Measurements from ENCODE around the gene SCAPER.

The SCAPER gene

DNA sequence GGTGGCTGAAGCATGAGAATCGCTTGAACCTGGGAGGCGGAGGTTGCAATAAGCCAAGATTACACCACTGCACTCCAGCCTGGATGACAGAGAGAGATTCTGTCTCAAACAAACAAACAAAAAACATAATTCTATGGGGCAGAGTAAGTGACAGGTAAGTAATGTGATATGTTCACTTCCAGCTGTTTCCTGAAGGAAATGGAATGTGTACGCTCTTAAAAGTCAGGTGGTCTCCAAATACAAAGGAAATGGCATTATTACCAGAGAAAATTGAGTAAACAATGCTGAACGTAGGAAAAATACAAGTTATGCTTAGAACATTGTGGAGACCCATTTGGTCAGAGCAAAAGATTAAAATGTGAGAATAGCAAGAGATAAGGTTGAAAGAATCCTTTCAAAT lies 278.5 kb downstream of the SCAPER start:
- DNase-seq (ENCODE audit: low read depth, low spot score) = no peak
- ChIA-PET CTCF (no interaction called here), POLR2A (no interaction called here)
- H3K4me3 ChIP-seq (ENCODE audit: low read depth, low read length) = no peak overlapping the region
- TF ChIP-seq, protein P1, sequence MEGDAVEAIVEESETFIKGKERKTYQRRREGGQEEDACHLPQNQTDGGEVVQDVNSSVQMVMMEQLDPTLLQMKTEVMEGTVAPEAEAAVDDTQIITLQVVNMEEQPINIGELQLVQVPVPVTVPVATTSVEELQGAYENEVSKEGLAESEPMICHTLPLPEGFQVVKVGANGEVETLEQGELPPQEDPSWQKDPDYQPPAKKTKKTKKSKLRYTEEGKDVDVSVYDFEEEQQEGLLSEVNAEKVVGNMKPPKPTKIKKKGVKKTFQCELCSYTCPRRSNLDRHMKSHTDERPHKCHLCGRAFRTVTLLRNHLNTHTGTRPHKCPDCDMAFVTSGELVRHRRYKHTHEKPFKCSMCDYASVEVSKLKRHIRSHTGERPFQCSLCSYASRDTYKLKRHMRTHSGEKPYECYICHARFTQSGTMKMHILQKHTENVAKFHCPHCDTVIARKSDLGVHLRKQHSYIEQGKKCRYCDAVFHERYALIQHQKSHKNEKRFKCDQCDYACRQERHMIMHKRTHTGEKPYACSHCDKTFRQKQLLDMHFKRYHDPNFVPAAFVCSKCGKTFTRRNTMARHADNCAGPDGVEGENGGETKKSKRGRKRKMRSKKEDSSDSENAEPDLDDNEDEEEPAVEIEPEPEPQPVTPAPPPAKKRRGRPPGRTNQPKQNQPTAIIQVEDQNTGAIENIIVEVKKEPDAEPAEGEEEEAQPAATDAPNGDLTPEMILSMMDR (IDR thresholded peaks at IDR 0.05; ENCODE audit: insufficient read depth, low read length, missing control alignments) = no peak

DNA sequence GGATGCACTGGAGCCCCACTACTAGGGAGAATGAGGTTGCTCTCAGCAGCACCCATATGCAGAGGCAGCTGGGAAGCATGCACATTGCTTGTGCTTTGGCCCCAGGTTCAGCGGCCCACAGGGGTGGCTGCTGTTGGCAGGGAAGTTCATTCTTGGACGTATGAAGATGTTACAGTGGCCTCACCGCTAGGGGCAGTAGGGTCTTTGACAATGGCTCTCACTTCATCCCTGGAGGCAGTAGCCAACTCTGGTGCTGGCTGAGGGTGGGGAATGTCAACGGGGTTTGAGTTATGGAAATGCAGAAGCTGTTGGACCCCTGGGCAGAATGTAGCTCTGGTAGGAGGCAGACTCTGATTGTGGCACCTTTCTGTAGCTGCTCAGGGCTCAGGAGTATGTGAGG lies 279.9 kb downstream of the SCAPER start:
- DNase-seq (ENCODE audit: low read depth, low spot score) = no peak
- ChIA-PET POLR2A (no interaction called here), CTCF (no interaction called here)
- H3K4me3 ChIP-seq (ENCODE audit: low read depth, low read length) = no peak overlapping the region
- TF ChIP-seq, protein P1 (IDR thresholded peaks at IDR 0.05; ENCODE audit: insufficient read depth, low read length, missing control alignments) = no peak

DNA sequence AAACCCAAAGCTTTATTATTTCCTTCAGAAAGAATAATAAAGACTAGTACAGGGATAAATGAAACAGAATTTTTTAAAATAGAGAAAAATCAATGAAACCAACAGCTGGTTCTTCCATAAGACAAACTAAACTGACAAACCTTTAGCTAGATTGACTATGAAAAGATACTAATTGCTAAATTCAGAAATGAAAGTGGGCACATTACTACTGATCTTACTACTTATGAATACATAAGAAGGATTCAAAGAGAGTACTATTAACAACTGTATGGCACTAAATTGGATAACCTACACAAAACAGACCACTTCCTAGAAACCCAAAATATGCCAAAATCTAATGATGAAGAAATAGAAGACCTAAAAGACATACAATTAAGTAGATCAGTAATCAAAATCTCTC lies 290.4 kb downstream of the SCAPER start:
- POLR2A ChIA-PET = no interaction called here
- CTCF ChIA-PET = no interaction called here
- no peak for DNase-seq (ENCODE audit: low read depth, low spot score)
- H3K4me3 ChIP-seq (ENCODE audit: low read depth, low read length) = no peak overlapping the region
- TF ChIP-seq, protein P1 (IDR thresholded peaks at IDR 0.05; ENCODE audit: insufficient read depth, low read length, missing control alignments) = no peak

DNA sequence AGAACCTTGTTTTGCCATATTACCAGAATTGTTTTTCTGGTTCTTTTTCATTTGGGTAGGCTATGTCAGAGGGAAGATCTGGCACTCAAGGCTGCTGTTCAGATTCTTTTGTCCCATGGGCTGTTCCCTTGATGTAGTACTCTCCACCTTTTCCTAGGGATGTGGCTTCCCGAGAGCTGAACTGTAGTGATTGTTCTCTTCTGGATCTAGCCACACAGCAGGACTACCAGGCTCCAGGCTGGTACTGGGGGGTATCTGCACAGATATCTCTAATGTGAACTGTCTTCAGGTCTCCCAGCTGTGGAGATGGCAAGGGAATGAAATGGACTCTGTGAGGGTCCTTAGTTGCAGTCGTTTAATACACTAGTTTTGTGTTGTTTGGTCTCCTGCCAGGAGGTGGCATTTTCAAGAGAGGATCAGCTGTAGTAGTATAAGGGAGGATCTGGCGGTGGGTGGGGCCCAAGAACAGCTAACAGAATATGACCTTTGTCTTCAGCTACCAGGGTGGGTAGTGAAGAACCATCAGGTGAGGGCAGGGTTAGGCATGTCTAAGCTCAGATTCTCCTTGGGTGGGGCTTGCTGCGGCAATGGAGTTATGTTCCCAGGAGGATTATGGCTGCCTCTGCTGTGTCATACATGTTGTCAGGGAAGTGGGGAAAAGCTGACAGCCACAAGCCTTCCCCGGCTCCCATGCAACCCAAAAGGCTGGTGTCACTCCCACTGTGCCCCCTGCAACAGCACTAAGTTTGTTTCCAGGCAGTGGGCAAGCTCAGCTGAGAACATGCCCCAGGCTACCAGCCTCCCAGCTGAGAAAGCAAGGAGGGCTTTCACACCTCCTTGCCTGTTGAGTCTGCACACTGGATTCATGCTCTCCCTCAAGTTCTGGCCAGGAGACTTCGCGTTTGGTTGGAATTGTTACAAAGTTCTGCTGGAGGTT lies 316.1 kb downstream of the SCAPER start:
- CTCF ChIA-PET = no interaction called here
- no peak overlapping the region for H3K4me3 ChIP-seq (ENCODE audit: low read depth, low read length)
- TF ChIP-seq, protein P1 (IDR thresholded peaks at IDR 0.05; ENCODE audit: insufficient read depth, low read length, missing control alignments) = no peak
- POLR2A ChIA-PET = no interaction called here
- no peak for DNase-seq (ENCODE audit: low read depth, low spot score)

DNA sequence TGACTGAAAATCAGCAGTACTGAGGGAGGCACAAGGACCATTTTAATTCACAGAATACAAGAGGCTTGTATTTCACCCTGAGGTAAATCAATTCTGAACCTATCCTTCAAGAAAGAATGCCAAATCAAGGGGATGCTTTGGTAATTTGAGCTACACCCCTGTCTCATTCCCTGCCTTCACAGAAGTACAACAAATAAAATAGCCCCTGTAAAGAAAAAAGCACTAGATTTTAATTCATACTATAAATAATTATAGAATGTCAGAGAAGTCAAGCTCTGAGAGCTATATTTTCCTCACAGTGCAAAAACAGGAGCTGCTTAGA lies 319.6 kb downstream of the SCAPER start:
- TF ChIP-seq, protein P1 (IDR thresholded peaks at IDR 0.05; ENCODE audit: insufficient read depth, low read length, missing control alignments) = no peak
- POLR2A ChIA-PET = no interaction called here
- CTCF ChIA-PET = no interaction called here
- no peak for DNase-seq (ENCODE audit: low read depth, low spot score)
- H3K4me3 ChIP-seq (ENCODE audit: low read depth, low read length) = no peak overlapping the region

DNA sequence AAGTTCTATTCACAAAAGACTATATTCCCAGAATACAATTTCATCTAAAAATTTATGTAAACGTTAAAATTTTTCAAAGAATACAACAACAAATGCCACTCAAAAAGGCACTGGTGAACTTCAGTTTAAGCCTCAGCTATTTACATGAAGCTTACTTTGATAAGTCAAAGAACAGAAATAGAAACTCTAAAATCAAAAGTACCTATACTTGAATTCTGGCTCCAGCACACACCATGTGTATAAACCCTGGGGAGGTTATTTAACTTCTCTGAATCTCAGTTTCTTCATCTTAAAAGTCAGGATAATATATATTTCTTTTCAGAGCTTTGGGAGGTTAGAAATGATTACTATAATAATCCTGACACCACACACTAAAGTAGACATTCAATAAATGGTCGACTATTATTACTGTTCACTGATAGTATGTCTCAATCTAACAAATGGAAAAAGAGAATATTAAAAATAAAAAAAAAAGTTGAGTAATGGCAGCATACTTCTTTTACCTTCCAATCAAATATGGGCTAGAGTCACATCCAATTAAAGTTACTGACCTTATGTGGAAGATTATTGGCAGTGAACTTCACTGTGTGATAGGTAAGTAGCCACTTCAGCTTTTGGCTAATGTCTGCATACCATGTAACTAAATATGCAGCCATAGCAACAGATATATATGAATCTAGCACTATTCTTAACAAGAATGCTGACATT lies 320.1 kb downstream of the SCAPER start:
- TF ChIP-seq, protein P1 (IDR thresholded peaks at IDR 0.05; ENCODE audit: insufficient read depth, low read length, missing control alignments) = no peak
- no peak for DNase-seq (ENCODE audit: low read depth, low spot score)
- CTCF ChIA-PET = interaction anchor here (0.6 kb wide), 1 partner anchor 18 kb away, joined by 5 read pairs; no protein-coding TSS in a partner anchor

More for the DNA sequence above, 320.1 kb downstream of the SCAPER start:
- POLR2A ChIA-PET = no interaction called here
- H3K4me3 ChIP-seq (ENCODE audit: low read depth, low read length) = no peak overlapping the region
